ENCODE results near the gene MED16. TPM values are rescaled to one million over a fixed set of nuclear protein-coding genes. Genes with fewer than 3 reads are reported as not detected.

The MED16 gene
- total and polyA plus RNA-seq, 2 of the 13 experiments (the other 11 are each of a cell fraction or from before 2014, with no cell fraction given) = 13.3 to 14.8 TPM

GRCh38 chr19:928471-929202, 35.6 kb upstream of the MED16 start (continued):
- no peak for TF ChIP-seq ZNF790 (CRISPR knock-in tag; IDR thresholded peaks at IDR 0.05; ENCODE audit: borderline replicate concordance)
- peak; percentile 91; the same call in 1 of the 2 replicates for TF ChIP-seq ZBTB38 (CRISPR knock-in tag; IDR thresholded peaks at IDR 0.05)
- peak; percentile 45; the same call in 1 of the 2 replicates for TF ChIP-seq SSRP1 (CRISPR knock-in tag; IDR thresholded peaks at IDR 0.05)
- no peak for TF ChIP-seq ZBED4 (CRISPR knock-in tag; IDR thresholded peaks at IDR 0.05; ENCODE audit: borderline replicate concordance)
- no peak for TF ChIP-seq ZNF451 (CRISPR knock-in tag; IDR thresholded peaks at IDR 0.05)
- TF ChIP-seq ZNF670 (CRISPR knock-in tag; IDR thresholded peaks at IDR 0.05; ENCODE audit: borderline replicate concordance) = no peak
- TF ChIP-seq NR2F6 (IDR thresholded peaks at IDR 0.05) = no peak
- TF ChIP-seq NR2F6 (CRISPR knock-in tag; IDR thresholded peaks at IDR 0.05) = no peak
- peak; percentile 6; the same call in 1 of the 2 replicates for TF ChIP-seq NR2F2 (IDR thresholded peaks at IDR 0.05; ENCODE audit: borderline replicate concordance, low read depth)
- TF ChIP-seq NRL (CRISPR knock-in tag; IDR thresholded peaks at IDR 0.05; ENCODE audit: borderline replicate concordance) = no peak
- TF ChIP-seq POLR2AphosphoS2 (IDR thresholded peaks at IDR 0.05; ENCODE audit: low read depth, low read length) = no peak
- no peak for TF ChIP-seq ZUFSP (CRISPR knock-in tag; IDR thresholded peaks at IDR 0.05; ENCODE audit: borderline replicate concordance)
- no peak for TF ChIP-seq MLX (CRISPR knock-in tag; IDR thresholded peaks at IDR 0.05)
- peak; percentile 88 for TF ChIP-seq CEBPB (IDR thresholded peaks at IDR 0.05; ENCODE audit: borderline replicate concordance, low read depth, low read length)
- TF ChIP-seq ZNF768 (CRISPR knock-in tag; IDR thresholded peaks at IDR 0.05) = 0 out of 2 replicates have a peak, but pooled peaks have one; percentile 13
- TF ChIP-seq ONECUT2 (CRISPR knock-in tag; IDR thresholded peaks at IDR 0.05) = no peak
- TF ChIP-seq CBX2 (IDR thresholded peaks at IDR 0.05; ENCODE audit: low read depth, low read length) = no peak
- TF ChIP-seq CBX2 (CRISPR knock-in tag; IDR thresholded peaks at IDR 0.05; ENCODE audit: low read depth) = no peak
- TF ChIP-seq ZNF121 (CRISPR knock-in tag; IDR thresholded peaks at IDR 0.05) = peak; percentile 85
- no peak for TF ChIP-seq DZIP1 (CRISPR knock-in tag; IDR thresholded peaks at IDR 0.05)
